Neural cell (in vitro differentiated cells): ENCODE results near the gene LRRC36.
"Not testable (repeated sequence)": the region's sequence is repeated elsewhere in the genome, so short reads cannot be mapped to it uniquely, and the experiment has no call there.

Experiments
- EZH2 ChIP-seq: fragments of 200-600, 300-800 bp; shearing (Covaris generic), sonication (generic); IDR thresholded peaks from 2 replicates; pipeline ENCODE4 v1.6.1; 2014; ENCODE audit warnings: antibody characterized with exemption, low read length, borderline replicate concordance, mild to moderate bottlenecking; ENCODE audit not compliant: insufficient read depth, poor library complexity, severe bottlenecking
- SMC3 ChIP-seq: fragments of 450-650 bp; conservative IDR thresholded peaks from 2 replicates; pipeline ENCODE4 v1.6.1; 2014; ENCODE audit warnings: antibody characterized with exemption, mild to moderate bottlenecking, moderate library complexity; ENCODE audit not compliant: poor library complexity
- TF ChIP-seq, protein P1 (sequence below): IDR thresholded peaks from 2 replicates; pipeline ENCODE4 v1.6.1; 2012; ENCODE audit warnings: borderline replicate concordance
- TF ChIP-seq, protein P2 (sequence below): fragments of 450-650 bp; IDR thresholded peaks from 2 replicates; pipeline ENCODE4 v1.5.1; 2014; ENCODE audit warnings: antibody characterized with exemption, mild to moderate bottlenecking, moderate library complexity; ENCODE audit not compliant: poor library complexity, severe bottlenecking

DNA sequence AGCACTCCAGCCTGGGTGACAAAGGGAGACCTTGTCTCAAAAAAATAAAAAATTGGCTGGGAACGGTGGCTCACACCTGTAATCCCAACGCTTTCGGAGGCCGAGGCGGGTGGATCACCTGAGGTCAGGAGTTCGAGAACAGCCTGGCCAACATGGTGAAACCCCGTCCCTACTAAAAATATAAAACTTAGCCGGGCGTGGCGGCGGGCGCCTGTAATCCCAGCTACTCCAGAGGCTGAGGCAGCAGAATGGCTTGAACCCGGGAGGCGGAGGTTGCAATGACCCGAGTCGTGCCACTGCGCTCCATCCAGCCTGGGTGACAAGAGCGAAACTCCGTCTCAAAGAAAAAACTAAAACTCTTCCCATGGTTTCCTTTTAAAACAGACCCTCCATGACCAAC is 88.8 kb downstream of the LRRC36 start:
- TF ChIP-seq, protein P1, sequence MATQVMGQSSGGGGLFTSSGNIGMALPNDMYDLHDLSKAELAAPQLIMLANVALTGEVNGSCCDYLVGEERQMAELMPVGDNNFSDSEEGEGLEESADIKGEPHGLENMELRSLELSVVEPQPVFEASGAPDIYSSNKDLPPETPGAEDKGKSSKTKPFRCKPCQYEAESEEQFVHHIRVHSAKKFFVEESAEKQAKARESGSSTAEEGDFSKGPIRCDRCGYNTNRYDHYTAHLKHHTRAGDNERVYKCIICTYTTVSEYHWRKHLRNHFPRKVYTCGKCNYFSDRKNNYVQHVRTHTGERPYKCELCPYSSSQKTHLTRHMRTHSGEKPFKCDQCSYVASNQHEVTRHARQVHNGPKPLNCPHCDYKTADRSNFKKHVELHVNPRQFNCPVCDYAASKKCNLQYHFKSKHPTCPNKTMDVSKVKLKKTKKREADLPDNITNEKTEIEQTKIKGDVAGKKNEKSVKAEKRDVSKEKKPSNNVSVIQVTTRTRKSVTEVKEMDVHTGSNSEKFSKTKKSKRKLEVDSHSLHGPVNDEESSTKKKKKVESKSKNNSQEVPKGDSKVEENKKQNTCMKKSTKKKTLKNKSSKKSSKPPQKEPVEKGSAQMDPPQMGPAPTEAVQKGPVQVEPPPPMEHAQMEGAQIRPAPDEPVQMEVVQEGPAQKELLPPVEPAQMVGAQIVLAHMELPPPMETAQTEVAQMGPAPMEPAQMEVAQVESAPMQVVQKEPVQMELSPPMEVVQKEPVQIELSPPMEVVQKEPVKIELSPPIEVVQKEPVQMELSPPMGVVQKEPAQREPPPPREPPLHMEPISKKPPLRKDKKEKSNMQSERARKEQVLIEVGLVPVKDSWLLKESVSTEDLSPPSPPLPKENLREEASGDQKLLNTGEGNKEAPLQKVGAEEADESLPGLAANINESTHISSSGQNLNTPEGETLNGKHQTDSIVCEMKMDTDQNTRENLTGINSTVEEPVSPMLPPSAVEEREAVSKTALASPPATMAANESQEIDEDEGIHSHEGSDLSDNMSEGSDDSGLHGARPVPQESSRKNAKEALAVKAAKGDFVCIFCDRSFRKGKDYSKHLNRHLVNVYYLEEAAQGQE = not testable (repeated sequence)
- TF ChIP-seq, protein P2, sequence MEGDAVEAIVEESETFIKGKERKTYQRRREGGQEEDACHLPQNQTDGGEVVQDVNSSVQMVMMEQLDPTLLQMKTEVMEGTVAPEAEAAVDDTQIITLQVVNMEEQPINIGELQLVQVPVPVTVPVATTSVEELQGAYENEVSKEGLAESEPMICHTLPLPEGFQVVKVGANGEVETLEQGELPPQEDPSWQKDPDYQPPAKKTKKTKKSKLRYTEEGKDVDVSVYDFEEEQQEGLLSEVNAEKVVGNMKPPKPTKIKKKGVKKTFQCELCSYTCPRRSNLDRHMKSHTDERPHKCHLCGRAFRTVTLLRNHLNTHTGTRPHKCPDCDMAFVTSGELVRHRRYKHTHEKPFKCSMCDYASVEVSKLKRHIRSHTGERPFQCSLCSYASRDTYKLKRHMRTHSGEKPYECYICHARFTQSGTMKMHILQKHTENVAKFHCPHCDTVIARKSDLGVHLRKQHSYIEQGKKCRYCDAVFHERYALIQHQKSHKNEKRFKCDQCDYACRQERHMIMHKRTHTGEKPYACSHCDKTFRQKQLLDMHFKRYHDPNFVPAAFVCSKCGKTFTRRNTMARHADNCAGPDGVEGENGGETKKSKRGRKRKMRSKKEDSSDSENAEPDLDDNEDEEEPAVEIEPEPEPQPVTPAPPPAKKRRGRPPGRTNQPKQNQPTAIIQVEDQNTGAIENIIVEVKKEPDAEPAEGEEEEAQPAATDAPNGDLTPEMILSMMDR = not testable (repeated sequence)
- TF ChIP-seq EZH2, SMC3: not testable (repeated sequence)
